GM21447 (cell line): ENCODE results near the gene PLAGL1.
"Not testable (repeated sequence)": the region's sequence is repeated elsewhere in the genome, so short reads cannot be mapped to it uniquely, and the experiment has no call there.

Experiments used
- ATAC-seq: cut with Tn5 transposase; IDR thresholded peaks from one replicate; pipeline ENCODE4 v1.9.1; 2021; ENCODE audit not compliant: unreplicated experiment

Gene PLAGL1

GRCh38 chr6:144008120-144008811 is at the start of gene PLAGL1:
TSS of gene PLAGL1 (minus strand) at chr6:144008259. CDS start at chr6:143948136, 60,123 bp downstream.
- ATAC-seq: no peak

- peak; percentile 89 for ATAC-seq
Measured at GRCh38 chr6:144055121-144055931, 47.3 kb upstream of the PLAGL1 start.

- no peak for ATAC-seq
Measured at GRCh38 chr6:144053601-144054000, 45.5 kb upstream of the PLAGL1 start.

- no peak for ATAC-seq
Measured at GRCh38 chr6:144052488-144052887, 44.4 kb upstream of the PLAGL1 start.

- ATAC-seq: no peak
Measured at GRCh38 chr6:144049386-144049785, 41.3 kb upstream of the PLAGL1 start.

- ATAC-seq: no peak
Measured at GRCh38 chr6:144047688-144048087, 39.6 kb upstream of the PLAGL1 start.

GRCh38 chr6:144046672-144047071 is 38.6 kb upstream of the PLAGL1 start:
- ATAC-seq: not testable (repeated sequence)

- ATAC-seq: not testable (repeated sequence)
Measured at GRCh38 chr6:144044989-144045388, 36.9 kb upstream of the PLAGL1 start.

- peak; percentile 22 for ATAC-seq
Measured at GRCh38 chr6:144036835-144037195, 28.8 kb upstream of the PLAGL1 start.

- ATAC-seq: peak; percentile 86
Measured at GRCh38 chr6:144036064-144036834, 28.2 kb upstream of the PLAGL1 start.

- ATAC-seq: no peak
Measured at GRCh38 chr6:144035416-144035815, 27.4 kb upstream of the PLAGL1 start.

- ATAC-seq: no peak
Measured at GRCh38 chr6:144033816-144034735, 26.0 kb upstream of the PLAGL1 start.

GRCh38 chr6:144029452-144029851 is 21.4 kb upstream of the PLAGL1 start:
- no peak for ATAC-seq

- peak; percentile 62 for ATAC-seq
Measured at GRCh38 chr6:144027932-144028587, 20.0 kb upstream of the PLAGL1 start.

- no peak for ATAC-seq
Measured at GRCh38 chr6:144023216-144023615, 15.2 kb upstream of the PLAGL1 start.

- no peak for ATAC-seq
Measured at GRCh38 chr6:144019929-144020328, 11.9 kb upstream of the PLAGL1 start.

- no peak for ATAC-seq
Measured at GRCh38 chr6:144017166-144018094, 9.4 kb upstream of the PLAGL1 start.

- no peak for ATAC-seq
Measured at GRCh38 chr6:144013486-144013909, 5.4 kb upstream of the PLAGL1 start.

- no peak for ATAC-seq
Measured at GRCh38 chr6:144012534-144012933, 4.5 kb upstream of the PLAGL1 start.
